Brain pericyte (primary cell): ENCODE measurements around the gene SORCS2.

ENCODE experiments used
- DNase-seq: peaks from one replicate; pipeline ENCODE4 v3.0.0-alpha.2; 2012; ENCODE audit warnings: low read depth, low spot score

Gene SORCS2

DNA sequence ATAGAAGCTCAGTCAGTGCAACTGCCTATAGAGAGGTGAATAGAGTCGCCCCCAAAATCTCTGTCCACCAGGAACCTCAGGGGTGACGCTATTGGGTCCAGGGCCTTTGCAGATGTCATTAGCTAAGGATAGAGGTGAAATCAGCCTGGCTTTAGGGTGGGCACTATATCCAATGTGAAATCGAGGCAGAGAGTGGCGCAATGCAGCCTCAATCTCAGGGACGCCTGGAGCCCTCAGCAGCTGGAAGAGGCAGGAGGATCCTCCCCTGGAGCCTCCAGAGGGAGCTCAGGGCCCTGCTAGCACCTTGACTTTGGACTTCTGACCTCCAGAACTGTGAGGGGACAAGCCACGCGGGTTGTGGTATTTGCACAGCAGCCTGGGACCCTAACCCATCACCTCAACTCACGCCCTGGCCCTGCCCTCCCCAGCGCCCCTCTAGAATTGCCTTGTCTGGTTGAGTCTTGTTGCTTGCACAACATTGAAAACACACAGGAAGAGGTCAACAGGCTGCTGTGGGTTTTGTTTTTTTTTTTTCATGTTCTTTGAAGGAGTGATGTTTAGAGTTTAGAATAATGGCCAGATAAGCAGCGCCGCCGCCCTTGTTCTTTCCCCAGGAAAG, 331.8 kb downstream of the SORCS2 start:
- DNase-seq: no peak

DNA sequence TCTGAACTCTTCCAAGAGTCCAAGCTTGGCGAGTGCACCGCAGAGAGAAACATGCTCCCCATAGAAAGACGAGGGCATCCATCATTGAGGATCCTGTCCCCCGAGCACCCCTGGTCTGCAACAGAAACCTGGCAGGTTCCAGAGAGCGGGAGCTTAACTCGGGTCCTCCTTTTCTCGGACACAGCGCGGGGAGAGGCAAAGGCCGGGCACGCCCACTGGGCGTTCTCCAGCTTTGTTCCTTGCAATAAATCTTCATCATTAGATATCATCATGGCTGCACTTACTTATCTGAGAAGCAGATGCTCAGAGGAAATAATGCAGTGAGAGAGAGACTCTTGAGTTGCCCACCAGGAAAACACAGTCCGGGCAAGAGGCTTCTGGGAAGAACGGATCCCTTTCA, 332.5 kb downstream of the SORCS2 start:
- no peak for DNase-seq

DNA sequence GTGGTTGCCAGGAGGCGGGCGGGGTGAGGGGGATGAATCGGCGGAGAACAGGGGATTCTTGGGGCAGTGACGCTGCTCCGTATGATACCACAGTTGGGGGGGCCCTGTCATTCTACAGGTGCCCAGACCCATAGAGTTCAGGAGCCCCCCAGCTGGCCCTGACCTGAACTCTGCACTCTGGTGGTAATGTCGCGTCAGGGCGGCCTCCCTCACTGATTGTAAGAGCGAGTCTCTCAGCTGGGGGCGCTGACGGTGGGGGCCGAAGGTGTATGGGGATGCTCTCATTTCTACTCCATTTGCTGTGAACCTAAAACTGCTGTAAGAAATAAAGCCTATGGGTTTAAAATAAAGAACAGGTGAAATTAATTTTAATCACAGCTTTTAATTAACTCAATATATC, 334.2 kb downstream of the SORCS2 start:
- no peak for DNase-seq

DNA sequence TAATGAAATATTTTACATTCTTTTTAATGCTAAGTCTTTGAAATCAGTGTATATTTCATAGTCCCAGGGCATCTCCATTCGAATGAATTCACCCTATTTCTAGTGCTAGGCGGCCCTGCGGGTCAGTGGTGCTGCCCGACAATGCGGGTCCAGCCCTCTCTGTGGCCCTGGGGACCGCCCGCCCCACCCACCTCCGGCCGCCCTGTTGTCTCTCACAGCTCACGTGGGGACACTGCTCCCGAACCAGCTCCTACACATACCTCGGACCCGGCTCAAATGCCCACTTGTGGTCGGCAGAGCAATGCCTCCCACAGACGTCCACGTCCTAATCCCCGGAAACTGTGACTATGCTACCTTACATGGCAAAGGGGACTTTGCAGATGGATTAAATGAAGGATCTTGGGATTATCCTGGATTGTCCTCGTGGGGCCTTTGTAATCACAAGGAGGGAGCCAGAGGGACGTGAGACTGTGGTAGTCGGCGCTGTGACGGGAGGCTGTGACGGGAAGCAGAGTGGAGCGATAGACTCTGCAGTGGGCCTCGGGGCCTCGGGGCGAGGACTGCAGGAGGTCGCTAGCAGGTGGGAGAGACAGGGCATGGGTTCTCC, 334.7 kb downstream of the SORCS2 start:
- no peak for DNase-seq

DNA sequence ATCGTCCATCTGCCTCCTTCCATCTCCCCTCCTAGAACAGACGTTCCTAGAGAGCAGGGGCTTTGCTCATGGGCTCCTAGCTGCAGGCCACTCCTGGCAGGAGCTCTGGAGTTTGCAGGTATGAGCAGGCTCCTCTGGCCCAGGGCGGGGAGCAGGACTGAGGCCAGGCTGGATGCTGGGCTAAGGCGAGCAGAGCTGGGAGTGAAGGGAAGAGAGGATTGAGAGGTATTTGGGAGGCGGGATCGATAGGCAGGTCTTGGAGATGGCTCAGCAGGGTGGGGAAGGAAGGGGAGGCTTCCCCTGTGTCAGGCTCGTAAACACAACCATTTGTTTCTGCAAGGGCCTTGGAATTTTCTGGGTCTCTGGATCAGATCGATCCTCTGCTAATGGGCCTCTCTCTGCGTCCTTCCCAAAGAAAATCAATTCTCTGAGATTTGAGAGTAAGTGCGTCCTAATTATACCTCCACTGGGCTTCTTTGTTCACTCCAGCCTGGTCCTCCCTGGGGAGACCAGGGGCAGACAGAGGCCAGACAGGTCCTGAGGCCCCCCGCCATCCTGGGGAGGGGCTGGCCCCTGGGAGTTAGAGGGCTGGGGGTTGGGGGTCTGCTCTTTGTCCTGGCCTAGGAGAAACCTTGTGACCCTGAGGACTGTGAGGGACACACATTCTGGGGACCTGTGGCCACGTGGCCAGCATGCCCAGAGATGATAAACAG, 337.2 kb downstream of the SORCS2 start:
- no peak for DNase-seq

DNA sequence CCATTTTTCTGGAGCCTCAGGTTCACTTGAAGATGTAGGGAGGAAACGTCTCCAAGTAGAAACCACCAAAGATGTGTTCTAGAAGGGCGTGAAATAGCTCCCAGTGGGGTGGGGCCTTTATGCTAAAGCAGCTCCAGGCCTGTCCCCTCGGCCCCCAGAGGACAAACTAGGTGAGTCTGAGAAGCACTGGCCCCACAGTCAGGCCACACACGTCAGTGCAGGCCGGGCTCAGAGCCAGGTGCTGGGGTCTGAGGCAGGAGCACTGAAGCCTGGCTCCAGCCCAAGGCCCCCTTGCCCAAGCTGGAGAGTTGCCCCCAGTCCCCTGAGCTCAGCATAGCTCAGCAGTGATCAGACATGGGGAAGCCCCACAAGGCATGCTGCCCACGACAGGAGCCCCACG, 337.7 kb downstream of the SORCS2 start:
- DNase-seq: no peak

DNA sequence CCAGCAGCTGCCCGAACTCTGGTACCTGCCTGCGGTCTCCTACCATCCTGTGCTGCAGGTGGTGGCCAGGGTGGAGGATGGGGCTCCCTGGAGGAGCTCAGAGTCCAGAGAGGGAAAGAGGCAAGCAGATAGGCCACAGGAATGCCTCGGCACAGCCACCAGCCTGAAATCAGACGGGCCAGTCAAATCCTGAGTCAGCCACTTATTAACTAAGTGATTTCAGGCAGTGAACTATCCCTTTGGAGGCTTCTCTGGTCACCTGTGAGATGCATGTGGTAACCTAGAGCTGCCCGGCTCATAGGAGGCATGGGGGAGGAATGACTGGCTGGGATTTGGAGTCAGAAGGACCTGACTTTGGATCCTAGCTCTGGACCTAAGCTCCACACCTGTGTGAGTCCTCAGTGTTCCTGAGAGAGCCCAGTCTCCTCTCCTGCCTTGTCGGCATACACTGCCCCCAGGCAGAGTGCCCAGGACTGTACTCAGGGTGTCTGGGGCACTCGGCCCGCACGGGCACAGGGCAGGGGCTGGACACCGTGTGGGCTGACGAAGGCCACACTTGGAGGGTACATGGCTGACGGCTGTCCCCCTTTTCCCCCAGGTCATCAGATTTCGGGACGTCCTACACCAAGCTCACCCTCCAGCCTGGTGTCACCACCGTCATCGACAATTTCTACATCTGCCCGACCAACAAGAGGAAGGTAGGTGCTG, 338.7 kb downstream of the SORCS2 start:
- no peak for DNase-seq

DNA sequence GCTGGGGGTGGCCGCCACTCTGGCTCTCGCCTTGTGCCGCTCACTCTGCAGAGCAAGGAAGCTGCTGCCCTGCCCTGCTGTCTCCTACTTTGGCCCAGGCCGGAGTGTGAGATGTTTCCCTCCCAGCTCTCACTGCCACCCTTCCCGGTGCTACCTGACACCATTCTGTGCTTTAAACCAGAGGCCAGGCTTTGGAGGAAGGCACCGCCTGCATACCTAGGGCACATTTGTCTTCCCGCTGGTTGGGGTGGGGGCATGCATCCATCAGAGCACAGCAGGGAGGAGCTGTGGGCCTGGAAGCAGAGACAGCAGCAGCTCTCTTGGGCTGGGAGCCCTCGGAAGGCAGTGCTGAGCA, 339.3 kb downstream of the SORCS2 start:
- DNase-seq: no peak

DNA sequence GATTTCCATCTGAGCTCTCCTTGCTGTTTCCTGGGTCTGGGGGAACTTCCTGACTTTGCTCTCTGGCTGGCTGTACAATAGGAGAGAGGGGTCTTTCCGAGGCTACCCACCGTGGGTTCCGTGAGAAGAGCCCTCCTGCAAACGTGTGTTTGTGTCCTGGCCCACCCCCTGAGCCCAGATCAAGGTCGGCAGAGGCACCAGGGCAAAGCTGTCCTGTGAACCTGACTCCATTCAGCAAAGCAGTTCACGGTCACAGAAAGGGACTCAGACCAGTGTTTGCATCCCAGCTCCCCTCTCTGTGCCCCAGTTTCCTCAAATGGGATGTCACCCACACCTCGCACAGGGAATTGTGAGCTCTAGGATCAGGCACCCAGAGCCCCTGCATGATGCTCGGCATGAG, 339.7 kb downstream of the SORCS2 start:
- DNase-seq: no peak

DNA sequence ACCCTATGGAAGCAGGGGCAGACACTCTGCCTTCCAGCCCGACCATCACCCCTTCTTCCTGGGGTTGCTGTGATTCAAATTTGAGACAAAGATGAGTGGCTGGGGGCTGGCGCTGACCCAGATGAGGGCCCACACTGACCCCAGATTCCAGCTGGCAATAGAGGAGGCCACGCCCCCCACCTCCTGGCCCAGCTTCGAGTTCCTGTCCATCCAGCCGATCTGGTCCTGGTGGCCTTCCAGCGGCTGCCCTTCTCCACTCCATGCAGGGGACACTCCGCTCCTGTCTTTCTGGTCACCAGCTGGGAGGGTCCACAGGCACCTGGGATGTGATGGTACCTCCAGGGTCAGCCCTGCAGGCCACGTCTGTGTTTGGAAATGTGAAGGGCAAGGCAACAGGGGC, 340.9 kb downstream of the SORCS2 start:
- DNase-seq: no peak

DNA sequence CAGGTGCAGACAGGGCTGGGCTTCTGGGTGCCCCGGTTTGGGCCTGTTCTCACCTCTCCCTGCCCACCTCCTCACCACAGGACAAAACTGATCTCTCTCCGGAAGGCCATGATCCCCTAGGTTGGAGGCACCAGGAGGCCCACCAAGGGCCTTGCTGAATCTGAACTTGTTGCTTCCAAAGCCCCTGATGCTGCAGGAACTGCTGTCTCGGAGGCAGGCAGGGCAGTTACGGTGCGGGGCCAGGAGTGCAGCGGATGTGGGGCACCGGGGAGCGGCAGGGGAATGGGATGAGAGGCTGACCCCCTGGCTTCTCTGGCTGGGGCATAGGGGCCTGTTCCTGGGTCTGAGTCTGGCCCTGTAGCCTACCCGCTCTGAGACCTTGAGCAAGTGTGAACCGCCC, 342.8 kb downstream of the SORCS2 start:
- DNase-seq: no peak

DNA sequence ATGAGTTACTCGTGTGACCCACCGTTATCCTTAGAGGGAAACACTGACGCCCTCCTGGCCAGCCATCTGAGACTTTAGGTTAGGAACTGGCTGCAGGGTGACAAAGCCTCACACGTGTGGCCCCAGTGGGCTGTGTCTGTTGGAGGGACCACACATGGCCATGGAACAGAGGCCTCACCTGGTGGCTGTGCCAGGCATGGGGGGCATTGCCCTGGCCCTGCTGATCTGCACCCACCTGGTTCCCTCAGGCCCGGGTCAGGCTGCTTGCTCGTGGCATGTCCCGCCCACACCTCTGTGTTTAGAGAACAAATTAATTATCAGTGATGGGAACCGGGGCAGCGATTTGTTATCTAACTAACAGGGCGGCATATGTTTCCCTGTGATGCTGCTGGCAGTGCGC, 343.3 kb downstream of the SORCS2 start:
- no peak for DNase-seq

DNA sequence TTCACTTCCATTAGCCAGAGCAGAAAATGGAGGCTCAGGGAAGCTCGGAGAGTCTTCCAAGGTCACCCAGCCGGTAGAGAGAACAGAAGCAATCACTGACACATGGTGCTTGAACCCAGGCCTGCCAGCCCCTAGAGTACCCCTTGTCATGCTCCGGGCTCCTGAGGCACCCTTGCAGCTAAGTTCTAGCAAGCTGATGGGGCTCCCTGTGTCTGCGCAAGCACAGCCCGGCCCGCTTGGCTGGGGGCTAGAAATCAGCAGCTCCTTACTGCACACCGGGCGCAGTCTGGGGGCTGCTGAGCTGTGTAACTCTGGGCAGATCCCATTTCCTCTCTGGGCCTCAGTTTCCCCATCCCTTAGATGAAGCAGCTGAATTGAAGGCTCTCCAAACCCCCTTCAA, 344.5 kb downstream of the SORCS2 start:
- DNase-seq: no peak

DNA sequence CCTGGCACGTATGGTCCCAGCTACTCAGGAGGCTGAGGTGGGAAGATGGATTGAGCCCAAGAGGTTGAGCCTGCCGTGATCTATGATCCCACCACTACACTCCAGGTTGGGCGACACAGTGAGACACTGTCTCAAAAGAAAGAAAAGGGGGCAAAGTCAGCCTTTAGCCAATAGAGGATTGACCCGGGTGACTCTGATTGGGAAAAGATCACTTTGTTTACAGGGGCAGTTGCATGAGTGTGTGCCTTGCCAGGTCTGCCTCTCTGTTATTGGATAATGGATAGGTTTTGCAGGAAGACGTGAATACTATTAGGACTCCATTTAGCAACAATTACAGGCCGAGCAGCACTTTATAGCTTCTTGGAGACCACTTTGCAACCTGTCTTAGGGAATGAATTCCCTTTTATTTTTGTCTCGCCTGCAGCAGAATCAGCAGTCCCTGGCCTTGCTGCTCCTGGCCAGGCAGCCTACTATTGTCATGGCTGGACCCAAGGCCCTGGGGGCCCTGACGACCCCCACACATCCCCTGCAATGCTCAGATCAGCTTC, 345.6 kb downstream of the SORCS2 start:
- DNase-seq: no peak

DNA sequence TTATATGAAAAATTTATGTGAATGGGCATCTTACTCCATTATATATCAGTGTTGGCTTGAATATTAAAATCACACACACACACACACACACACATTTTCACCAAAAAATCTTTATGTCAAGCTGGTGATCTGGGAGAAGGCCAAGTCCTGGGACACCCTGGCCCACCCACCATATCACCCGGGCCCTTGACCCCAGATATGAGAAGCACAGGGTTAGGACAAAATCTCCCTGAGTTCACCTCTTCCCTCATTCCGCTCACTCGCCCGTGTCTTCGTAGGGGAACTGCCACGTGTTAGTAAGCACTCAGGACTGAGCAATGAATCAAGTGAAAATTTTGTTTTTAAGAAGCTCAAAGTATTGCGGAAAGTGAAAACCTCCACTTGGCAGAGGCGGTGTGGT, 346.2 kb downstream of the SORCS2 start:
- no peak for DNase-seq

DNA sequence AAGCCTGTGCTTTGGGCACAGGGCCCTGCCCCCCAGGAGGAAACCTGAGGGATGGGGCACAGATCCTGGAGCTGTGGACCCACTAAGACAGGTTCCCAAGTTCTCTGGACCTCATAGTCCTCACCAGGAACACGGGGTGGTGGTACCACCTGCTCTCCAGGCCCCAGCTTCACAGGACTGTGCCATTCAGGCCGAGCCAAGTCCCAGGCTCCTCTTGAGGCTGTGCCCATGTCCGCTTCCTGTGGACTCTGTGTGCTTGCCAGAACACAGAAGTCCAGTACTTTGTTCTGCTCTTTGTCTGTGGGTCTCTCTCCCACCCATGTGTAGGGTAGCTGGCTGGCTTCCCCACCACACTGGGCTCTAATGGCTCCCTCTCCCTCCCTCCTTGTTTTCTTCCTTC, 346.8 kb downstream of the SORCS2 start:
- DNase-seq: no peak

DNA sequence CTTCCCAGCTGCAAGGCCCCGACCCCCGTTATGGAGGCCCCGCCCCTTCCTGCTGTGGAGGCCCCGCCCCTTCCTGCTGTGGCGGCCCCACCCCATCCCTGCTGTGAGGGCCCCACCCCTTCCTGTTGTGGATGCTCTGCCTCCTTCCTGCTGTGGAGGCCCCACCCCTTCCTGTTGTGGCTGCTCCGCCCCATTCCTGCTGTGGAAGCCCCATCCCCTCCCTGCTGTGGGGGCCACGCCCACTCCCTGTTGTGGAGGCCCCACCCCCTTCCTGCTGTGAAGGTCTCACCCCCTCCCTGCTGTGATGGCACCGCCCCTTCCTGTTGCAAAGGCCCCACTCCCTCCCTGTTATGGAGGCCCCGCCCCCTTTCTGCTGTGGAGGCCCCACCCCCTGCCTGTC, 347.3 kb downstream of the SORCS2 start:
- no peak for DNase-seq

DNA sequence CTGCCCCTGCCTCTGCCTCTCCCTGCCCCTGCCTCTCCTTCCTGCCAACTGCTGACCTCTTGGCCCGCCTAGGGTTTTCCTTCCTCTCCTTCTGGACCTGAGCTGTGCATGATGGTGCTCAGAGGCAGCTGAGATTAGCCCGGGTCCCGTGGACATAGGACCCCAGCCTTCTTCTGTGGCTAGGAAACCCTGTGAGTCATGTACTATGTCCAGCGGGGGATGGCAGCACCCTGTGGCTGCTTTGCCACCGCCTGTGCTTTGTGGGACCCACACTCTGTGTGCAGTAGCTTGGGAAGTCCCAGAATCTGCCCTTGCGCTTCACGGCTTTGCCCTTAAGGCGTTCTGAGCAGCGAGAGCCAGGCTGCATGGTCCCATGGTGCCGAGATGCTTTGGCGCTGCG, 347.9 kb downstream of the SORCS2 start:
- no peak for DNase-seq

DNA sequence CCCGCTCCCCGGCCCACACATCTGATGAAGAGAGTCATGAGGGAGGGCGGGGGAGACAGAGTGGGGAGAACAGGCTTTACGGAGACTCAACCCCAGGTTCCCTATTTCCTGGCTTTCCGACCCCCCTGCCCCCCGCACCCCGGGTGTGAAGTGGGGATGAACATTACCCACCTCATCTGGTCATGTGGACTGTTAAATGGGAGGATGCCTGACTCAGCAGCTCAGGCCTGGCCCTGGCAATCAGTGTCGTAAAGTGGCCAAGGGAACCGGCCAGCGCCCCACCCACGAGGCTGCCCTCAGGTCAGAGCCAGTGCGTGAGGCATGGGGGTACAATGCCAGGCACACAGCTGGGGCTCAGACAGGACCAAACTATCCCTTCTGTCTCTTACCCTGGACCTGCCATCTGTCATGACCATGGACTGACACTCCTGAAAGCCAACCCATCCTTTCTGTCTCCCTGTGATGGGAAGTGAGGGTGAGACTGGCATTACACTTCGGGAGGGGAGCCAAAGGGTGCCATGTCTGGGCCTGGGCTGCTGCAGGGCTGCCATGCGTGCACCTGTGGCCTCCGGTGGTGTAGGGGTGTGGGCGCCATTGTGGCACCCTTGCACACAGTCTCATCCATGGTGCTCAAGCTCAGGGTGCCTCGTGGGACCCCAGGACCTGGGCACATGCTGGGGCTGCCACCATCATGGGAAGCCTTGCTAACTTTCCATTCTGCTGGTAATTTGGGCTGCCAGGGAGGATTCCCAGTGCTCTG, 348.5 kb downstream of the SORCS2 start:
- no peak for DNase-seq

DNA sequence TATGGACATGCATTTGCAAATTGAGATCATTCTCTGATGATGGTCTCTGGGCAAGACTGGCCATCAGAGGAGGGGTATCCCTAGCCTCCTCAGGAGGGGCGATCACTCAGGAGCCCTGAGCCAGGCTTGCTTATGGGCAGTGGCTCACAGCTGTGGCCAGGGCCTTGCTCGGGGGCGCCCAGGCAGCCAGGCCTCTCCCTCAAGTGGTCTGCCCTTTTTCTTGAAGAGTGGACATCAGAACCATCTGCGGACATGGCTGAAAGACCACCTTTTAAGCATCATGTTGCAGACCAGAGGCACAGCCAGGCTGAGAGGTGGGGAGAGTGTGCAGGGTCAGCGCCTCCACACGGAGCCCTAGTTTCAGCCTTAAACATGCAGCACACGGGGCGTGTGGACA, 349.1 kb downstream of the SORCS2 start:
- no peak for DNase-seq

DNA sequence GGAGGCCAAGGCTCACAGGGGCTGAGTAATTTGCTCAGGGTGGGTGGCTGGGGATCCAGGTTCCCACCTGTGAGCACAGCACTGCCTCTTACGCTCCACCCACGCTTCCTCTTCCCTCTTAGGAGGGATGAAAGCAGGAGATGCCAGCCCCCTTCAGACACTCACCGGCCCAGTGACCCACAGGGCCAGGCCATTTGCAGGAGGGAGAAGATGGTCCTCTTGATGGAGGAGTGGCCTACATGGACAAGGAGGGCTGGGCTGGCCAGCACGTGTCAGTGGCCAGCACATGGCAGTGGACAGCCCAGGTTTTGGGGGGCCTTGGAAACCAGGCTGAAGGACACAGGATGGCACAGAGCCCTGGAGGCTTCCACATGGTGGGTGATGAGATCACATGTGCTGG, 350.4 kb downstream of the SORCS2 start:
- DNase-seq: no peak
